H9 (cell line): ENCODE results near the gene GLYATL1B. TPM values are rescaled to one million over a fixed set of nuclear protein-coding genes. Genes with fewer than 3 reads are reported as not detected.
"Not testable (repeated sequence)": the region's sequence is repeated elsewhere in the genome, so short reads cannot be mapped to it uniquely, and the experiment has no call there.

Experiments used
- DNase-seq: peaks from one replicate; pipeline ENCODE4 v3.0.0-alpha.2; 2017
- H2AFZ ChIP-seq: one replicate; pipeline ENCODE4 v1.6.1; 2013; ENCODE audit warnings: mild to moderate bottlenecking, low read length, control low read depth, moderate library complexity
- H2AK5ac ChIP-seq: 2 replicates; pipeline ENCODE4 v1.6.1; 2013; ENCODE audit warnings: low read length, control low read depth, mixed read lengths; ENCODE audit not compliant: insufficient read length
- H2BK120ac ChIP-seq: one replicate; pipeline ENCODE4 v1.6.1; 2013; ENCODE audit warnings: low read depth, mild to moderate bottlenecking, low read length, control low read depth, inconsistent platforms; ENCODE audit not compliant: poor library complexity, severe bottlenecking
- H2BK12ac ChIP-seq: 2 replicates; pipeline ENCODE4 v1.6.1; 2013; ENCODE audit warnings: low read length, control low read depth, mixed read lengths, low read depth; ENCODE audit not compliant: insufficient read length
- H2BK15ac ChIP-seq: 2 replicates; pipeline ENCODE4 v1.6.1; 2013; ENCODE audit warnings: low read depth, low read length, control low read depth
- H2BK20ac ChIP-seq: one replicate; pipeline ENCODE4 v1.6.1; 2013; ENCODE audit warnings: low read depth, mild to moderate bottlenecking, low read length, control low read depth, inconsistent platforms; ENCODE audit not compliant: poor library complexity, severe bottlenecking
- H2BK5ac ChIP-seq: 2 replicates; pipeline ENCODE4 v1.6.1; 2013; ENCODE audit warnings: low read length, control low read depth, mixed read lengths; ENCODE audit not compliant: insufficient read length
- H3K14ac ChIP-seq: 2 replicates; pipeline ENCODE4 v1.6.1; 2013; ENCODE audit warnings: low read length, control low read depth; ENCODE audit not compliant: insufficient read depth
- H3K18ac ChIP-seq: 2 replicates; pipeline ENCODE4 v1.6.1; 2013; ENCODE audit warnings: low read depth, mild to moderate bottlenecking, mixed read lengths, low read length, control low read depth; ENCODE audit not compliant: insufficient read length
- H3K23ac ChIP-seq: 2 replicates; pipeline ENCODE4 v1.6.1; 2013; ENCODE audit warnings: low read length, control low read depth, mixed read lengths, low read depth; ENCODE audit not compliant: insufficient read length
- H3K23me2 ChIP-seq: 2 replicates; pipeline ENCODE4 v1.6.1; 2013; ENCODE audit warnings: low read depth, mild to moderate bottlenecking, mixed read lengths, low read length, control low read depth; ENCODE audit not compliant: insufficient read length, poor library complexity, severe bottlenecking
- H3K27ac ChIP-seq: 2 replicates; pipeline ENCODE4 v1.5.1; 2013; ENCODE audit warnings: low read length, control low read depth, mixed read lengths, low read depth; ENCODE audit not compliant: insufficient read length
- H3K27me3 ChIP-seq: 2 replicates; pipeline ENCODE4 v1.6.1; 2013; ENCODE audit warnings: low read length, control low read depth, inconsistent platforms; ENCODE audit not compliant: insufficient read depth
- H3K4ac ChIP-seq: 2 replicates; pipeline ENCODE4 v1.6.1; 2013; ENCODE audit warnings: low read depth, mild to moderate bottlenecking, control low read depth, inconsistent platforms, low read length, moderate library complexity
- H3K4me1 ChIP-seq: 2 replicates; pipeline ENCODE4 v1.6.1; 2013; ENCODE audit warnings: low read length, control low read depth, inconsistent platforms; ENCODE audit not compliant: insufficient read depth
- H3K4me2 ChIP-seq: 2 replicates; pipeline ENCODE4 v1.6.1; 2013; ENCODE audit warnings: low read length, control low read depth, mixed read lengths; ENCODE audit not compliant: insufficient read length, insufficient read depth
- H3K56ac ChIP-seq: 2 replicates; pipeline ENCODE4 v1.6.1; 2013; ENCODE audit warnings: low read depth, mild to moderate bottlenecking, mixed read lengths, low read length, control low read depth; ENCODE audit not compliant: insufficient read length
- H3K79me1 ChIP-seq: 2 replicates; pipeline ENCODE4 v1.6.1; 2013; ENCODE audit warnings: low read depth, mild to moderate bottlenecking, moderate library complexity, low read length, control low read depth, inconsistent platforms; ENCODE audit not compliant: insufficient read depth, poor library complexity, severe bottlenecking
- H3K79me2 ChIP-seq: 2 replicates; pipeline ENCODE4 v1.6.1; 2013; ENCODE audit warnings: low read length, control low read depth, inconsistent platforms; ENCODE audit not compliant: insufficient read depth
- H3K9ac ChIP-seq: 2 replicates; pipeline ENCODE4 v1.6.1; 2013; ENCODE audit warnings: low read length, control low read depth, mixed read lengths; ENCODE audit not compliant: insufficient read length; ENCODE audit errors: extremely low read depth
- H3K9me3 ChIP-seq: one replicate; pipeline ENCODE4 v1.6.1; 2013; ENCODE audit warnings: low read depth, low read length, inconsistent platforms; ENCODE audit not compliant: control insufficient read depth
- H3T11ph ChIP-seq: one replicate; pipeline ENCODE4 v1.6.1; 2013; ENCODE audit warnings: mild to moderate bottlenecking, low read length, control low read depth, inconsistent platforms
- H4K20me1 ChIP-seq: one replicate; pipeline ENCODE4 v1.6.1; 2013; ENCODE audit not compliant: control insufficient read depth, insufficient read length, insufficient read depth
- H4K5ac ChIP-seq: 2 replicates; pipeline ENCODE4 v1.6.1; 2013; ENCODE audit warnings: low read depth, mild to moderate bottlenecking, mixed read lengths, low read length, control low read depth; ENCODE audit not compliant: insufficient read length
- H4K8ac ChIP-seq: replicated peaks from 2 replicates; pipeline ENCODE4 v1.6.1; 2013; ENCODE audit warnings: low read length, control low read depth, mixed read lengths, low read depth; ENCODE audit not compliant: insufficient read length
- H4K91ac ChIP-seq: 2 replicates; pipeline ENCODE4 v1.6.1; 2013; ENCODE audit warnings: low read depth, mild to moderate bottlenecking, moderate library complexity, mixed read lengths, low read length, control low read depth; ENCODE audit not compliant: insufficient read length
- H3K27ac Mint-ChIP-seq, 3 experiments: 2 replicates in 2 of 3; 3 replicates in 1 of 3; pipeline ENCODE4 v1.8.0; 2020 to 2021; ENCODE audit warnings: mixed read lengths in 3 of 3, mild to moderate bottlenecking in 1 of 3, moderate library complexity in 1 of 3
- H3K27me3 Mint-ChIP-seq: 2 replicates; pipeline ENCODE4 v1.8.0; 2021; ENCODE audit warnings: low read depth, mild to moderate bottlenecking, moderate library complexity, mixed read lengths
- H3K36me3 Mint-ChIP-seq, 3 experiments: 2 replicates in 2 of 3; 3 replicates in 1 of 3; pipeline ENCODE4 v1.8.0; 2020 to 2021; ENCODE audit warnings: low read depth in 3 of 3, mixed read lengths in 3 of 3; ENCODE audit not compliant: insufficient read depth in 1 of 3
- H3K4me1 Mint-ChIP-seq, 2 experiments: 2 replicates each; pipeline ENCODE4 v1.8.0; 2020; ENCODE audit warnings: mixed read lengths in 2 of 2
- H3K4me3 Mint-ChIP-seq, 2 experiments: 2 replicates in 1 of 2; 3 replicates in 1 of 2; pipeline ENCODE4 v1.8.0; 2020 to 2021; ENCODE audit warnings: mild to moderate bottlenecking in 2 of 2, mixed read lengths in 2 of 2, moderate library complexity in 1 of 2
- H3K9me3 Mint-ChIP-seq, 2 experiments: 2 replicates in 1 of 2; 3 replicates in 1 of 2; pipeline ENCODE4 v1.8.0; 2020; ENCODE audit warnings: mild to moderate bottlenecking in 2 of 2, mixed read lengths in 2 of 2, moderate library complexity in 1 of 2
- WGBS: extraction: QIAGEN DNeasy Blood & Tissue Kit; methylation state at CpG from one replicate; pipeline ENCODE4 v1.1.7; 2013; ENCODE audit warnings: missing lambda C conversion rate, low lambda C conversion rate, mixed read lengths; ENCODE audit not compliant: insufficient read length; ENCODE audit errors: extremely low coverage; 5-methylcytosine and 5-hydroxymethylcytosine counted together
- total RNA-seq: library from RNA; stranded (reverse); gene quantifications from 2 replicates; pipeline ENCODE4 v1.2.1, GENCODE V29; 2021

The GLYATL1B gene
- total RNA-seq, 1 experiment from 2014 or later, result not detected

GRCh38 chr11:59052355-59052754, 33.8 kb upstream of the GLYATL1B start:
- H4K91ac ChIP-seq, H2AFZ ChIP-seq, H3K36me3 Mint-ChIP-seq, H2BK120ac ChIP-seq, H3K4me1 ChIP-seq, H3K23ac ChIP-seq, H3K27me3 ChIP-seq, H2BK5ac ChIP-seq, H3K9me3 ChIP-seq, H4K5ac ChIP-seq, H4K8ac ChIP-seq, H3K9me3 Mint-ChIP-seq, H3K9ac ChIP-seq, H3K4me3 Mint-ChIP-seq, H2BK12ac ChIP-seq, H3K79me1 ChIP-seq, H3K56ac ChIP-seq, H3K4ac ChIP-seq, H4K20me1 ChIP-seq, H3K18ac ChIP-seq, H3K14ac ChIP-seq, H2BK15ac ChIP-seq, H3K27ac Mint-ChIP-seq, H3K79me2 ChIP-seq, H3K4me2 ChIP-seq, DNase-seq, H2BK20ac ChIP-seq, H2AK5ac ChIP-seq, H3K23me2 ChIP-seq, H3K27me3 Mint-ChIP-seq, H3T11ph ChIP-seq, H3K27ac ChIP-seq: not testable (repeated sequence)
- WGBS, result no CpG with 5 or more reads among the region's 2 CpGs
- H3K4me1 Mint-ChIP-seq, result peaks cover 33 to 42% of the 10 kb centered on the region in 2 experiments
